Tibial nerve (tissue), 3 donors: ENCODE data around the gene AGRP.

Source experiments
- POLR2A ChIP-seq, 2 donors: fragments of 450-650 bp; IDR thresholded peaks; one replicate each; pipeline ENCODE4 v1.6.1; 2017; ENCODE audit warnings: antibody characterized with exemption in 2 of 2, mild to moderate bottlenecking in 2 of 2, moderate library complexity in 2 of 2
- TF ChIP-seq, protein P1 (sequence below), 5 experiments: fragments of 200-600 bp in 3 of 5; fragments of 450-650 bp in 2 of 5; sonication (generic) in 3 of 5; IDR thresholded peaks; one replicate each; pipeline ENCODE4 v1.5.1; 2016 to 2019; ENCODE audit warnings: antibody characterized with exemption in 5 of 5, mild to moderate bottlenecking in 3 of 5, moderate library complexity in 2 of 5

DNA sequence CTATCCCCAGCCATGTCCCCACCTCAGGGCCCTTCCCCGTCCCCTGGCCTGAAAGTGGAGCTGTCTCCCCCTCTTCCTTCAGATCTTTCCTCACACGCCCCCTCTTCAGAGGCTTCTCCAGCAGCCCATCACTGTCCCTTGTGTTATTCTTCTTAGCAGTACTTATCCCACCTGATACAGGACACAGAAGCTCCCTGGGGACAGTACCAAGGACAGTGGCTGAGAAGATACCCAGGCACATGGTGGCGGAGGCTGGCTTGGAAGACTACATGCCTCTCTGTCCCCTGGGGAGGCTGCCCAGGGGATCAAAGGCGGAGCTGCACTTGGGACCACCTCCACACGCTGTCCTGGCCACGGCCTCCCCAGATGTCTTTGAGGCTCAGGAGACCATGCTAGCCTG lies 28.5 kb downstream of the AGRP start:
- TF ChIP-seq POLR2A (IDR thresholded peaks at IDR 0.05): no peak
- TF ChIP-seq, protein P1, sequence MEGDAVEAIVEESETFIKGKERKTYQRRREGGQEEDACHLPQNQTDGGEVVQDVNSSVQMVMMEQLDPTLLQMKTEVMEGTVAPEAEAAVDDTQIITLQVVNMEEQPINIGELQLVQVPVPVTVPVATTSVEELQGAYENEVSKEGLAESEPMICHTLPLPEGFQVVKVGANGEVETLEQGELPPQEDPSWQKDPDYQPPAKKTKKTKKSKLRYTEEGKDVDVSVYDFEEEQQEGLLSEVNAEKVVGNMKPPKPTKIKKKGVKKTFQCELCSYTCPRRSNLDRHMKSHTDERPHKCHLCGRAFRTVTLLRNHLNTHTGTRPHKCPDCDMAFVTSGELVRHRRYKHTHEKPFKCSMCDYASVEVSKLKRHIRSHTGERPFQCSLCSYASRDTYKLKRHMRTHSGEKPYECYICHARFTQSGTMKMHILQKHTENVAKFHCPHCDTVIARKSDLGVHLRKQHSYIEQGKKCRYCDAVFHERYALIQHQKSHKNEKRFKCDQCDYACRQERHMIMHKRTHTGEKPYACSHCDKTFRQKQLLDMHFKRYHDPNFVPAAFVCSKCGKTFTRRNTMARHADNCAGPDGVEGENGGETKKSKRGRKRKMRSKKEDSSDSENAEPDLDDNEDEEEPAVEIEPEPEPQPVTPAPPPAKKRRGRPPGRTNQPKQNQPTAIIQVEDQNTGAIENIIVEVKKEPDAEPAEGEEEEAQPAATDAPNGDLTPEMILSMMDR (IDR thresholded peaks at IDR 0.05): no peak
